ENCODE results near the gene LILRB2. TPM values are rescaled to one million over a fixed set of nuclear protein-coding genes. Genes with fewer than 3 reads are reported as not detected.
"Not testable (repeated sequence)": the region's sequence is repeated elsewhere in the genome, so short reads cannot be mapped to it uniquely, and the experiment has no call there.

Gene LILRB2
- total RNA-seq, 2 donors from 2014 or later, result 7.3 to 12.9 TPM

- intact Hi-C loops (cut with DNase I); DNase-seq (ENCODE audit: low spot score): not testable (repeated sequence)
Observed at GRCh38 chr19:54278571-54279195, 2.2 kb downstream of the LILRB2 start.

GRCh38 chr19:54278056-54278455 lies 2.9 kb downstream of the LILRB2 start:
- intact Hi-C loops (cut with DNase I); DNase-seq (ENCODE audit: low spot score): not testable (repeated sequence)

GRCh38 chr19:54277111-54277615 lies 3.7 kb downstream of the LILRB2 start:
- DNase-seq (ENCODE audit: low spot score); intact Hi-C loops (cut with DNase I): not testable (repeated sequence)

- no peak for DNase-seq (ENCODE audit: low spot score)
Observed at GRCh38 chr19:54275951-54276350, 5.0 kb downstream of the LILRB2 start.

GRCh38 chr19:54274516-54274915 lies 6.4 kb downstream of the LILRB2 start:
- intact Hi-C loops (cut with DNase I), result not testable (repeated sequence)

More at GRCh38 chr19:54275951-54276350, 5.0 kb downstream of the LILRB2 start:
- intact Hi-C loops (cut with DNase I), result no loop called here

GRCh38 chr19:54273821-54274220 lies 7.1 kb downstream of the LILRB2 start:
- intact Hi-C loops (cut with DNase I), result no loop called here
- DNase-seq (ENCODE audit: low spot score), result no peak

More at GRCh38 chr19:54274516-54274915, 6.4 kb downstream of the LILRB2 start:
- not testable (repeated sequence) for DNase-seq (ENCODE audit: low spot score)

- DNase-seq (ENCODE audit: low spot score); intact Hi-C loops (cut with DNase I): not testable (repeated sequence)
Observed at GRCh38 chr19:54272181-54272580, 8.7 kb downstream of the LILRB2 start.

GRCh38 chr19:54271587-54271986 lies 9.3 kb downstream of the LILRB2 start:
- intact Hi-C loops (cut with DNase I); DNase-seq (ENCODE audit: low spot score): not testable (repeated sequence)

GRCh38 chr19:54271106-54271505 lies 9.8 kb downstream of the LILRB2 start:
- DNase-seq (ENCODE audit: low spot score), result no peak
- intact Hi-C loops (cut with DNase I), result no loop called here

GRCh38 chr19:54268936-54269335 lies 12.0 kb downstream of the LILRB2 start:
- DNase-seq (ENCODE audit: low spot score), result no peak
- intact Hi-C loops (cut with DNase I), result no loop called here

GRCh38 chr19:54266133-54266532 lies 14.8 kb downstream of the LILRB2 start:
- intact Hi-C loops (cut with DNase I), result no loop called here

GRCh38 chr19:54262470-54262869 lies 18.4 kb downstream of the LILRB2 start:
- intact Hi-C loops (cut with DNase I), result no loop called here
- DNase-seq (ENCODE audit: low spot score), result no peak

More at GRCh38 chr19:54266133-54266532, 14.8 kb downstream of the LILRB2 start:
- DNase-seq (ENCODE audit: low spot score), result no peak

- intact Hi-C loops (cut with DNase I), result no loop called here
- DNase-seq (ENCODE audit: low spot score), result peak; percentile 36
Observed at GRCh38 chr19:54262066-54262465, 18.8 kb downstream of the LILRB2 start.

GRCh38 chr19:54257116-54257480 lies 23.8 kb downstream of the LILRB2 start, which contains the start of gene LILRB5:
Gene LILRB5 (minus strand): TSS chr19:54257273. CDS start chr19:54257193, 80 bp downstream.
- intact Hi-C loops (cut with DNase I), result no loop called here
- no peak for DNase-seq (ENCODE audit: low spot score)

- no peak for DNase-seq (ENCODE audit: low spot score)
- intact Hi-C loops (cut with DNase I), result no loop called here
Observed at GRCh38 chr19:54256250-54257115, 24.4 kb downstream of the LILRB2 start.

GRCh38 chr19:54255105-54255775 lies 25.7 kb downstream of the LILRB2 start:
- DNase-seq (ENCODE audit: low spot score), result no peak
- intact Hi-C loops (cut with DNase I), result no loop called here

- intact Hi-C loops (cut with DNase I), result loop anchor here in 1 of 2 donors (5.0 kb wide), 1 partner anchor 327 kb away; no protein-coding TSS in a partner anchor
- no peak for DNase-seq (ENCODE audit: low spot score)
Observed at GRCh38 chr19:54254195-54254906, 26.6 kb downstream of the LILRB2 start.

- DNase-seq (ENCODE audit: low spot score), result no peak
- intact Hi-C loops (cut with DNase I), result loop anchor here in 1 of 2 donors (5.0 kb wide), 1 partner anchor 326 kb away; no protein-coding TSS in a partner anchor
Observed at GRCh38 chr19:54253331-54254194, 27.3 kb downstream of the LILRB2 start.

Measured in posterior vena cava (tissue), 2 donors.